ENCODE measurements around the gene FGF2.

The FGF2 gene

DNA sequence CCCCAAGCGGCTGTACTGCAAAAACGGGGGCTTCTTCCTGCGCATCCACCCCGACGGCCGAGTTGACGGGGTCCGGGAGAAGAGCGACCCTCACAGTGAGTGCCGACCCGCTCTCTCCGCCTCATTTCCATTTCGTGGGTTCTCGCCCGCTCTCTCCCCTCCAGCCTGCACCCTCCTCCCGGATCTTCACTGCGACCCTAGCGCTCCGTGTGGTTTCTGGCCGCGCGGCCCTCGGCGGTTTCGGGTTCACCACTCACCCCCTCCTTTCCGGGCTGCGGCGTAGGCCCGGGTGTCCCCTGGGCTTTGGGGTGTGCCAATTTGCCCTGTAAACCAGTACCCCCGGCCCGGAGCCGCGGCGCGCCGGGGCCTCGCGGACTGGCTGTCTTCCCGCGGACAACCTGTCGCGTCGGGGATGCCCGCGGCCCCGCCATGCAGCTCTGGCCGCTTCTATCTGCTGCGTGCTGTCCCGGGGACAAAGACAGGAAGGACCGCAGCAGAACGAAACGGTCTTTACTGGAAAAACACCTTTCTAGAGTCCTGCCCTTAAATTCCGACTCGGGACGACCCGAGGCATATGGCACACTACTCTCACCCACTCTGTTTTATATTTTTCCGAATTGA, 737 bp downstream of the FGF2 start:
- no peak overlapping the region; the same call in 1 of the 2 replicates for H3K27ac ChIP-seq
- TF ChIP-seq, protein P1, sequence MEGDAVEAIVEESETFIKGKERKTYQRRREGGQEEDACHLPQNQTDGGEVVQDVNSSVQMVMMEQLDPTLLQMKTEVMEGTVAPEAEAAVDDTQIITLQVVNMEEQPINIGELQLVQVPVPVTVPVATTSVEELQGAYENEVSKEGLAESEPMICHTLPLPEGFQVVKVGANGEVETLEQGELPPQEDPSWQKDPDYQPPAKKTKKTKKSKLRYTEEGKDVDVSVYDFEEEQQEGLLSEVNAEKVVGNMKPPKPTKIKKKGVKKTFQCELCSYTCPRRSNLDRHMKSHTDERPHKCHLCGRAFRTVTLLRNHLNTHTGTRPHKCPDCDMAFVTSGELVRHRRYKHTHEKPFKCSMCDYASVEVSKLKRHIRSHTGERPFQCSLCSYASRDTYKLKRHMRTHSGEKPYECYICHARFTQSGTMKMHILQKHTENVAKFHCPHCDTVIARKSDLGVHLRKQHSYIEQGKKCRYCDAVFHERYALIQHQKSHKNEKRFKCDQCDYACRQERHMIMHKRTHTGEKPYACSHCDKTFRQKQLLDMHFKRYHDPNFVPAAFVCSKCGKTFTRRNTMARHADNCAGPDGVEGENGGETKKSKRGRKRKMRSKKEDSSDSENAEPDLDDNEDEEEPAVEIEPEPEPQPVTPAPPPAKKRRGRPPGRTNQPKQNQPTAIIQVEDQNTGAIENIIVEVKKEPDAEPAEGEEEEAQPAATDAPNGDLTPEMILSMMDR (conservative IDR thresholded peaks at IDR 0.05): no peak

DNA sequence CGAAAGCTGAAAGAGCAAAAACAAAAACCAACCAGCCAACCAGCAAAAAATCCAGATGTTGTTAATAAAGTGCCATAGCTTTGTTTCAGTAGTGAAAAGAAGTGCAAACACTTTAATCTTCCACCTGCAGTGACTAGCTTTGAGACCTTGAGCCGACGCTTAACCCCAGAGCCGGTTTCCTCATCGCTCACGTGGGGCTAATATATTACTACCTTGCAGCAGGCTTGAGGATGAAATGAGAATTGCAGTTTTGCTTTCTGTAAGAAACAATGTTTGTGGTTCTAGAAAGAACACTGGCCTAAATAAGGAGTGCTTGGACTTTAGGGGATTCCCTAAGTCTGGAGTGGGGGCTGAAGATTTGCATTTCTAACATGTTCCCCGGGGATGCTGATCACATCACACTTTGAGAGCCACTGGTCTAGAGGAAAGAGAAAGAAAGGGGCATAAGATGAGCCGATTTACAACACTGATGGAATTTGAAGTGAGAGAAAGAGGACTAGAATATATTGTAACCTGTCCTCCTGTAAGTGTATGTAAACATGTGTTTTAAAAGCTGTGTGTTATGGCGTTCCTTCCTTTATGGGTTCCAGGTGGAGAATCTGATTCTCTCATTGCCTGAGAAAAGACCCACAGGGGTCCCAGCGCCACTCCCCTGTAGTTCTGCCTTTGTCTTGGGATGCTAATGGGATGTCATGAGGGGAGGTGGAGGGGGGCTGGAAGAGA, 1.4 kb downstream of the FGF2 start:
- TF ChIP-seq, protein P1 (conservative IDR thresholded peaks at IDR 0.05): no peak; the same call in 1 of the 2 replicates
- no peak overlapping the region; the same call in 1 of the 2 replicates for H3K27ac ChIP-seq

DNA sequence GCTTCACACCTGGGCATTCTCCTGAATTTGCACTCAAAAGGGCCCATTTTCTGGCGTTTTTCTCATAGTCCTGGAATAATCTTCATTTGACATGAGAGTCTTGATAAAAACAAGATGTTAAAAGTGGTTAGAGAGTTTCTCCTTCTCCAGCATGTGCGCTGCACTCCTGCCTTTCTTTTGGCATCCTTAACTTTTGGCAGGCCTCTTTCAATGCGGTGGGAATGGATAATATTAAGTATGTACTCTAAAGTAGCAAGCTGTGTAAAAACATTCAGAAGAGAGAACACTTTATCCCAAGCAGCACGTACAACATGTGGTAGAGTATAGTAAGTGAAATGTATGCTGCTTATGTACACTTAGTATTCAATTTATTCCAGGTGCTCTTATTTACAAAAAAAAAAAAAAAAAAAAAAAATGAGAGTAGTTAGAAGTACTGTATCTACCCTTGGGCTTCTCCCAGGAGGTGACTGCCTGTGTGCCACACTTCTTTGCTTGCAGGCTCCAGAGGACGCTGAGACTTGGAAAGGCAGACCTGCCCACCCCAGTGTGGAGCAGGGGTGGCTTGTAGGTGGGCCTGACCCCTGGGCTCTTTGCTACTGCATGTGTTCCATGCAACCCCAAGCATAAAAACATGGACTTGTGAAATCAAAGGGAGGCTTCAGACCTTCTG, 3.9 kb downstream of the FGF2 start:
- TF ChIP-seq, protein P1 (conservative IDR thresholded peaks at IDR 0.05): no peak

DNA sequence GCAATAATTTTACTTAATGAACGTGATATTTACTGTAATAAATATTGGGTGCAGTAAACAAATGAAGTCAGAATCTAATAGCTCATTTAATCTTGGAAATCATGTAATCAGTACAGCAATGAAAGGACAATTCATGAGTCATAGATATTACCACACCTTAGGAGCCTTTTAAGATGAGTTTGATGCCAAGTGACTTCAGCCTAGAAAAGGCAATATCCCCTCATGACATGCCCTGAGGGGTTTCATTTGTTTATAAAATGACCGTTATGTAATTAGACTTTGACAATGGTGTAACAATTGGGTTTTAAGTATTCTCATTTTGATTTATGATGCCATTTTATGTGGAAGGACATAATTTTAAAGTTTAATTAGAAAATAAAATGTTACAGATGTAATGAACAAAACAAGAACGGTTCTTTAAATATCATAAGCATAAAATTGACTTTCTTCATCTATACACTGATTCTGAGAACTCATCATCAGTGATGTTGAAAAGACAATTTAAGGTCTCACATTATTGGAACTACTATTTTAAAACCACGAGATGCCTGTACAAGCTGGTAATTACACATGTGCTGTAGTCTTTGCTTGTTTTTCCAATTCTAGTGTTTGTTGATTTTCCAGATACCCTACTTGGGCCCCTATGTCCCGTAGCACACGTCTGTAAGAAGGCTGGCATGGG, 5.0 kb downstream of the FGF2 start:
- TF ChIP-seq, protein P1 (conservative IDR thresholded peaks at IDR 0.05): no peak
- no peak overlapping the region for H3K27ac ChIP-seq

More for the DNA sequence above, 3.9 kb downstream of the FGF2 start:
- no peak overlapping the region for H3K27ac ChIP-seq

DNA sequence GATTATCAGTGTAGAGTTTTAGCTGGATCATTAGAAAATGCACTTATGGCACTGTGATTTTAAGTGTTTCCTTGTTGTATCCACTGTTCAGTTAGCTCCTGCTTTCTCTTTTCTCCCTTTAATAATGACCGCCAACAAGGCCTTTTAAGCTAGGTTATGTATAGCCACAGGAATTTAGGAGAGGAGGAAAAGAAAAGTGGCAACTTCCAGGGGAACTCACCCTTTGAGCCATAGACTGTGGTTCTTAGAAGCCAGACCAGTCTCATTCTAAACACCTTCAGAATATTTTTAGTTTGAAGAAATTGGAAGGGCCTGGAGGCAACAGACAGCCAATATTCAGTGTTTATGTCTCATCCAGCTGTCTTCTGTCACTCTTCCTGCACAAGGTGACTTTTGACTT, 6.1 kb downstream of the FGF2 start:
- H3K27ac ChIP-seq: no peak overlapping the region
- TF ChIP-seq, protein P1 (conservative IDR thresholded peaks at IDR 0.05): no peak

DNA sequence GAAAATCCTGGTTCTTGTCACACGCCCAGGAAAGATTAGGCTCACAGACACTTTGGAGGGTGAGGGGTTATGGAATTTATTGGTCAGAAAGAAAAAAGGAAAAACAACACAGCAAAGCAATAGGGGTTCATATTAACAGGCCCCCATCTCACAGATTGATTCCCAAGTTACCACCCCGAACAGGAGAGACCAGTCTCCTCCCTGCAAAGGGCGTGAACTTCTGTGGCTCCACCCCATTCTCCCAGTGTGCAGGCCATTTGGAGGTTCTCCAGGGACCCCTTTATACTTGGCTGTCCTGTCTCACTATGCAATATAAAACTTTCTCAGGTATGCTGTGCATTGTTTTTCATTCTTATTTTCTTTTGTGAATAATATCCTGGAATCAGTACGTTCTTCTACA, 7.4 kb downstream of the FGF2 start:
- H3K27ac ChIP-seq: no peak overlapping the region

More for the DNA sequence above, 7.4 kb downstream of the FGF2 start:
- TF ChIP-seq, protein P1 (conservative IDR thresholded peaks at IDR 0.05): no peak
